Right ventricle myocardium superior (tissue), 1 donor: ENCODE data around the gene RAB11A. TPM values are rescaled to one million over a fixed set of nuclear protein-coding genes. Genes with fewer than 3 reads are reported as not detected.
"Not testable (repeated sequence)": the region's sequence is repeated elsewhere in the genome, so short reads cannot be mapped to it uniquely, and the experiment has no call there.

Source experiments
- ATAC-seq: fragments of 200-7000 bp; cut with Tn5 transposase; one replicate; pipeline ENCODE4 v1.9.1; 2020; ENCODE audit warnings: mild to moderate bottlenecking; ENCODE audit not compliant: poor library complexity
- DNase-seq: peaks from one replicate; pipeline ENCODE4 v3.0.0-alpha.2; 2020
- intact Hi-C: fragments of 100-400 bp; cut with DNase I; formaldehyde crosslinking; loops from one replicate; pipeline ENCODE4 v1.11.2; 2022
- total RNA-seq: library from RNA; stranded (reverse); fragmentation: NEBNext Ultra II Directional; extraction: Animal tissue kit (Norgen Biotek cat#: 25700); gene quantifications from one replicate; pipeline ENCODE4 v1.2.1, GENCODE V29; 2021
- donor health status: DM: no; HTN: yes; CAD: no; lungs with severe emphysema.

RAB11A gene
- total RNA-seq, 1 donor from 2014 or later: 142 TPM

- ATAC-seq (no peak), DNase-seq (no peak)
- intact Hi-C loops: no loop called here
Observed at GRCh38 chr15:65839985-65840384, 29.3 kb upstream of the RAB11A start.

GRCh38 chr15:65841121-65841930 lies 28.0 kb upstream of the RAB11A start:
- peak; percentile 52 for DNase-seq
- peak; percentile 59 for ATAC-seq
- intact Hi-C loops: no loop called here

- intact Hi-C loops: no loop called here
- no peak for ATAC-seq
- DNase-seq: no peak
Observed at GRCh38 chr15:65845826-65846519, 23.3 kb upstream of the RAB11A start.

GRCh38 chr15:65847989-65848388 lies 21.3 kb upstream of the RAB11A start:
- ATAC-seq (no peak), DNase-seq (no peak)
- intact Hi-C loops: no loop called here

GRCh38 chr15:65851981-65852380 lies 17.3 kb upstream of the RAB11A start:
- intact Hi-C loops: no loop called here
- ATAC-seq (no peak), DNase-seq (no peak)

- DNase-seq (peak; percentile 78), ATAC-seq (peak; percentile 73)
- intact Hi-C loops: loop anchor here (2.0 kb wide), 1 partner anchor 218 kb away; no protein-coding TSS in a partner anchor
Observed at GRCh38 chr15:65856821-65857455, 12.4 kb upstream of the RAB11A start.

- peak; percentile 34 for ATAC-seq
- intact Hi-C loops: loop anchor here (2.0 kb wide), 1 partner anchor 219 kb away; no protein-coding TSS in a partner anchor
- DNase-seq: no peak
Observed at GRCh38 chr15:65857718-65858402, 11.4 kb upstream of the RAB11A start.

- no peak for ATAC-seq
- no peak for DNase-seq
- intact Hi-C loops: no loop called here
Observed at GRCh38 chr15:65862682-65863081, 6.6 kb upstream of the RAB11A start.

GRCh38 chr15:65863106-65863505 lies 6.2 kb upstream of the RAB11A start:
- no peak for ATAC-seq
- intact Hi-C loops: no loop called here
- no peak for DNase-seq

- intact Hi-C loops: no loop called here
- ATAC-seq: no peak
Observed at GRCh38 chr15:65867244-65867643, 2.0 kb upstream of the RAB11A start.

GRCh38 chr15:65867933-65868332 lies 1.4 kb upstream of the RAB11A start:
- ATAC-seq, DNase-seq, intact Hi-C loops: not testable (repeated sequence)

More at GRCh38 chr15:65867244-65867643, 2.0 kb upstream of the RAB11A start:
- no peak for DNase-seq

- intact Hi-C loops: no loop called here
- ATAC-seq (no peak), DNase-seq (no peak)
Observed at GRCh38 chr15:65868546-65869125, 655 bp upstream of the RAB11A start.

GRCh38 chr15:65869954-65870871 lies 922 bp downstream of the RAB11A start:
- ATAC-seq (peak; percentile 19), DNase-seq (peak; percentile 54)
- intact Hi-C loops: no loop called here

GRCh38 chr15:65870889-65871533 lies 1.7 kb downstream of the RAB11A start:
- intact Hi-C loops: no loop called here
- no peak for ATAC-seq
- DNase-seq: no peak

GRCh38 chr15:65871886-65872285 lies 2.6 kb downstream of the RAB11A start:
- DNase-seq, ATAC-seq, intact Hi-C loops: not testable (repeated sequence)

GRCh38 chr15:65872596-65872995 lies 3.3 kb downstream of the RAB11A start:
- intact Hi-C loops: not testable (repeated sequence)

GRCh38 chr15:65873256-65873655 lies 4.0 kb downstream of the RAB11A start:
- intact Hi-C loops: no loop called here
- ATAC-seq (no peak), DNase-seq (no peak)

More at GRCh38 chr15:65872596-65872995, 3.3 kb downstream of the RAB11A start:
- not testable (repeated sequence) for DNase-seq, ATAC-seq
